LNCaP clone FGC (cell line): ENCODE results near the gene BTRC.
"Not testable (repeated sequence)": the region's sequence is repeated elsewhere in the genome, so short reads cannot be mapped to it uniquely, and the experiment has no call there.

ENCODE experiments used
- DNase-seq: peaks from one replicate; pipeline ENCODE4 v3.0.0-alpha.2; 2011; ENCODE audit warnings: low read depth
- H3K4me3 ChIP-seq: 2 replicates; pipeline ENCODE4 v1.5.1; 2011; ENCODE audit warnings: mild to moderate bottlenecking, low read depth, low read length, control low read depth
- TF ChIP-seq, protein P1 (sequence below): IDR thresholded peaks from 2 replicates; pipeline ENCODE4 v1.5.1; 2012; ENCODE audit warnings: mild to moderate bottlenecking; ENCODE audit not compliant: control insufficient read depth, insufficient read depth; ENCODE audit errors: extremely low read depth

Gene BTRC

DNA sequence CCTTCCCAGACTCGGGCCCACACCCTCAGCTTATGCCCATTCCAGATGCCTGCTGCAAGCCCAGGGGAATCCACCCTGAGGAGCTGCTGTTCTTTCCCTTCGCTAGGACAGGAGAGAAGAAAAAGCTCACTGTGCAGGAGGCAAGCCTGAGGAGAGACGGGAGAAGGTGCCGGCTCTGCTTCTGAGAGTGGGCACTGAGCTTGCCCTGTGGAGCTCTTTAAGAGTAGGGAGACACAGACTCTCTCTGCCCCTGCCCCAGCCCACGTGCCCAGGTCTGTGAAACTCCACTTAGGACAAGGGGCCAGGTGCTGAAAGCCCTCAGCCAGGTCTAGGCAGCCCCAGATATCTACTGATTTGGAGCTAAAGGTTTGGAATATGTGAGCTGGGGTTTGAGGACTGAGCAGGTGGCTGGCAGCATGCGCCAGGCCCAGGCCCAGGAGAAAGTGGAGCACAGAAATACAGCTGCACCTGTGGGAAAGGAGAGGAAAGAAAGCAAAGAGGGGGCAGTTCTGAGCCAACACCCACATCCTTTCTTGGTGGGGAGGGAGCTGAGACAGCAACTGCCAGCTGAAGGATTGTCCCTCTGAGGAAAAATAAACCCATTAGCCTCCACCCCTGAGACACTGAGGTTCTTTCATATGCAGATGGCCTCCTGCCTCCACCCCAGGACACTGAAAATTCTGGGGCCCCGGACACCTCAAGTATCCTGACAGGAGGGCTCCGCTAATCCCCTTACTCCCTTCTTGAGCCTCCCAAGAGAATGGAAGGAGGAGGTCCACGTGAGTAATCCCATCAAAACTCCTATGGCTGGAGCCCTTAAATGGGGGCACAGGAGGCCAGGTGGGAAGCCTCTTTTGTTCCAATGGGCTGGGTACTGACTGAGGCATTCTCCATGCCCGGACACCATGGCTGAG lies 226.8 kb downstream of the BTRC start:
- no peak overlapping the region for H3K4me3 ChIP-seq
- no peak for DNase-seq
- TF ChIP-seq, protein P1, sequence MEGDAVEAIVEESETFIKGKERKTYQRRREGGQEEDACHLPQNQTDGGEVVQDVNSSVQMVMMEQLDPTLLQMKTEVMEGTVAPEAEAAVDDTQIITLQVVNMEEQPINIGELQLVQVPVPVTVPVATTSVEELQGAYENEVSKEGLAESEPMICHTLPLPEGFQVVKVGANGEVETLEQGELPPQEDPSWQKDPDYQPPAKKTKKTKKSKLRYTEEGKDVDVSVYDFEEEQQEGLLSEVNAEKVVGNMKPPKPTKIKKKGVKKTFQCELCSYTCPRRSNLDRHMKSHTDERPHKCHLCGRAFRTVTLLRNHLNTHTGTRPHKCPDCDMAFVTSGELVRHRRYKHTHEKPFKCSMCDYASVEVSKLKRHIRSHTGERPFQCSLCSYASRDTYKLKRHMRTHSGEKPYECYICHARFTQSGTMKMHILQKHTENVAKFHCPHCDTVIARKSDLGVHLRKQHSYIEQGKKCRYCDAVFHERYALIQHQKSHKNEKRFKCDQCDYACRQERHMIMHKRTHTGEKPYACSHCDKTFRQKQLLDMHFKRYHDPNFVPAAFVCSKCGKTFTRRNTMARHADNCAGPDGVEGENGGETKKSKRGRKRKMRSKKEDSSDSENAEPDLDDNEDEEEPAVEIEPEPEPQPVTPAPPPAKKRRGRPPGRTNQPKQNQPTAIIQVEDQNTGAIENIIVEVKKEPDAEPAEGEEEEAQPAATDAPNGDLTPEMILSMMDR, result no peak

DNA sequence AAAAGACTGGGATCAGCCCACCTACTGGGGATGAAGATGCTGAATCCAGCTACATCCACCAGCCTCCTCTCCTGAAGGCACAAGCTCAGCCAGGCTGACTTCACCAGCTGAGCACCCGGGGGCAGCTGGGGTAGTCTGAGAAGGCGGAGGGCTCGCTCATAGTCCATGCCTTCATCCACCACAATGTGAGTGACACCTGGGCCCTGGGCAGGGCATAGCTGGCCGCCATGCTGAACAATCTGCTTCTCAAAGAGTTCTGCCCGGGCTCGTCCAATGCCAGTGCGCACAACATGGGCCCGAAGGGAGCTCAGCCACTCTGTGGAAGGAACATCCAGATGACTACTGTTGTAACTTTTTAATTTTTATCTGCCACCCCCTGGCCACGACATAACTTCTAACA lies 231.9 kb downstream of the BTRC start:
- H3K4me3 ChIP-seq, result no peak overlapping the region
- TF ChIP-seq, protein P1, result no peak
- no peak for DNase-seq

DNA sequence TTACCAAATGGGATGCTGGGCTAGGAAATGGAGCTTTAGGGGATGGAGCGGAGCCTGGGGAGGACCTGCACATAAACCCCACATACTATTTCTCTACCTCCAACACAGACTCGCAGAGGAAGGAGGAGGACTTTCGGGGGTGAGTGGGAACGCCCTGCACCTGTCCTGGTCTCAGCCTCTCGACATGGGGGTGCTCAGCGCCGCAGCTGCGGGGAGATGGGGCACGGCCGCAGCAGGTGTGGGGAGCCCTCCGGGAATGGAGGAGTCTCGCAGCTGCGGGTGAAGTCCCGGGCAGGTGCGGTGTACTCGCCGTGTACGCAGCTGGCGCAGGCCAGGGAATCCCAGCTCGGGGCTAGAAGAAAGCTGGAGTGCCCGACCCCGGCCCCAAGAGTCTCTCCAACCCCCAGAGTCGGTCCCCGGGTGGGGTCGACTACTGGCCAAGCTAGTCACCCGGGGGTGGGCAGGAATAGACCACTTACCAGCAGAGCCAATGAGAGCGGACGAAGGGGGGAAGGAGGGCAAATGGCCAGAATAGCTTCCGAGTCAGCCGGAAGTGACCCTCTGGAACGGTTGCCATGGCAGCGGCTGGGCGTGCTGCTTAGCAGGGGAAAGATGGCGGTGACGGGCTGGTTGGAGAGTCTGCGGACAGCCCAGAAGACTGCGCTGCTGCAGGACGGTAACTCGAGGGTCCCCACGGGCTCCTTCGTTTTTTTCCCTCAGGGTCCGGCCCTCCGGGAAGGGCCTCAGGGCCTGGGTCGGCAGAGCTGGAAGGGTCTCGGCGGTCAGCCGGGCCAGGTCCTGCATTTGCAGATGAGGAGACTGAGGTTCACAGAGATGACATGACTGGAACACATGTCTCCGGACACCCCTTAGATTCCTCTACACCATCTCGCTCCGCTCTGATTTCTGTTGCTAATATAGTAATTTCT lies 234.0 kb downstream of the BTRC start, which contains the start of the genes DPCD and POLL:
TSS of gene DPCD (plus strand) at position 597 of the 929 bp plus-strand sequence. CDS start at position 613, 16 bp downstream.
TSS of gene POLL (minus strand) at position 533 of the 929 bp plus-strand sequence. CDS start 897 bp downstream, outside the sequence.
- peak; percentile 76 for DNase-seq
- peak within 1 kb of the TSS; percentile 75 for H3K4me3 ChIP-seq
- TF ChIP-seq, protein P1, result no peak

DNA sequence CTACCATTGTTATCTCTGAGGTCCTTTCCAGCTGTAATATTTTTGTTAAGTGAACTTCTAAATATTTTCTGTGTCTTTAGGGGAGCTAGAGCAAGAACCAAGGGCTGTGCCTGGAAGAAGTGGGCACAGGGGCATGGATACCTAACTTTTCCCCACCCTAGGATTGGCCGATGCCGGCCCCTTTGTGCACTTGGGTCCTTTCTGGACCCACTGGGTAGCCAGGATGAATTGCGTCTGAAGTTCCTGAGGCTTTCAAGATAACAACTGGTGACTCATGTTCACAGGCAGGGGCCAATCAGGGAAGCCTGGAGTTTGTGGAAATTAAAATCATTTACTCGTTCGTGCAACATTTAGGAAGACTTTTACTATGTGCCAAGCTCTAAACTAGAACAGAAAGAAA lies 234.9 kb downstream of the BTRC start:
- TF ChIP-seq, protein P1, result no peak
- DNase-seq, result no peak
- peak overlapping the region; percentile 75 for H3K4me3 ChIP-seq

DNA sequence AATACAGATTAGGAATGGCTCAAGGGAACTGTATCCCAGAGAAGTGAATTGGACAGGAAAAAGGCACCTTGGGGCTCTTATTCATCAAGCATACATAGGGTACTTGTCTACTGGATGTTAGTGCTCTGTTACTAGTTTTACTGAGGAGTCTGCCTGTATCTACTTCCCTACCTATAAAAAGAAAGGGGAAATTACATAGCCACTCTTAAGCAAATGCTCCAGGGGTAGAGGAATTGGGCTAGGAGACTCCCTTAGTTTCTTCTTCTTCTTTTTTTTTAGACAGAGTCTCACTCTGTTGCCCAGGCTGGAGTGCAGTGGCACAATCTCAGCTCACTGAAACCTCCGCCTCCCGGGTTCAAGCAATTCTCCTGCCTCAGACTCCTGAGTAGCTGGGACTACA lies 239.4 kb downstream of the BTRC start:
- DNase-seq, H3K4me3 ChIP-seq: not testable (repeated sequence)

DNA sequence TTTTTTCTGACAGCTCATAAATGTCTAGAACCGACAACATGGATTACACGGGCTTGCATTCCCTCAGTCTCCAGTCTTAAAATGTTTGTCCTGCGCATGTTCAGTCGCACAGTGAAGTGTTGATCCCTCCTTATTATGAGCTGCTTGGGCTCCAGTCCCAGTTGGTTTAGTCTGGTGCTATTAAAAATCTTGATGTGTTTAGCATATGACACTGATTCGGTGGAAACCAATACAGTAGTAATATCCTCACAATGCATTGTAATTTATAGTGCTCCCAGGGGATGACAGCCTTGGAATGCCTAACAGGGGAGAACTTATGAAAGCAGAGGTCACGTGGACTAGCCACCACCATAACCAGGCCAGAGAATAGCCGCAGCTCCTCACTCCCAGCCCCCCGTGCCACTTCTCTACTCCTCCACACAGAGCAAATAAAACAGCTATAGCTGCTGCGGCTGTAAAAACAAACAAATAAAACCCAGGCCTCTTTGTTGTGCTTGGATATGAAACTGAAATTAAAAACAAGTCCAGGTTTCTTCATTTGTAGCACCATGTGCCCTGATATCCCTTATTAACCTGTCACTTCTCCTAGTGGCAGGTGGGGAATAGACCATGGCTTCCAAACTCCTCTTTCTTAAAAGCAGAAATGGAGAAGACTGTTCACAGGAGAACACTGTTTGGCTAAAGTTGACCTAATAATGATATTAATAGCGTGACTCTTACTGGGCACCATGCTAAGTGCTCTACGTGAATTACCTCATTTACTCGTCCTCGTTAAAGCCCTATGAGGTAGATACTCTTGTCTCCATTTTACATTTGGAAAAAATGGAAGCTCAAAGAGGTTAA lies 241.8 kb downstream of the BTRC start:
- peak overlapping the region; percentile 16; the same call in 1 of the 2 replicates for H3K4me3 ChIP-seq
- TF ChIP-seq, protein P1, result no peak
- DNase-seq, result peak; percentile 34
